AG08395 (cell line): Measurements from ENCODE around the gene IL36A.

Source experiments
- DNase-seq: peaks from one replicate; pipeline ENCODE4 v3.0.0; 2012; ENCODE audit warnings: mixed read lengths, low spot score

The IL36A gene, protein sequence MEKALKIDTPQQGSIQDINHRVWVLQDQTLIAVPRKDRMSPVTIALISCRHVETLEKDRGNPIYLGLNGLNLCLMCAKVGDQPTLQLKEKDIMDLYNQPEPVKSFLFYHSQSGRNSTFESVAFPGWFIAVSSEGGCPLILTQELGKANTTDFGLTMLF

DNA sequence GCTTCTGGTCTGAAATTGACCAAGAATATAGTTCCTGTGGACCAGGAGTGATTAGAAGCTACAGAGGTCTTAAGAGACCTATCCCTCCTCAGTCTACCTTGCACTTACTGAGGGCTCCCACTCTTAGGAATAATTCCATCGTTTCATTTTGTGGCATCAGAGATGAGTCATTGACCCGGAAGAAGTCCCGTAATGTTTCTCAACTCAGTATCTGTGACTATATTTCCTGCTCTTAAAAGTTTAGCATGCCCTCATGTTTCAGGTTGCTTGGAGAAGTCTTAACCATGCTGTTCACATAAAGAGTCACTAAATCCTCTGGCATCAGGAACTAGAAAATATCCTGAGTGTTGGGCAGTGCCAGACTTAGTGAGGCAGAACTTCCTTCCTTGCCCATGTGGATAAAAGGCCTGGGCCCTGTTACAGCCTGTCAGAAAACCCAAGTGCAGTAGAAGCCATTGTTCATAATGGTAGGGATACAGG is at the start of gene IL36A:
Gene IL36A, plus strand, starts transcription at position 430 of the 480 bp plus-strand sequence. CDS start 413 bp downstream, outside the sequence.
- no peak for DNase-seq

DNA sequence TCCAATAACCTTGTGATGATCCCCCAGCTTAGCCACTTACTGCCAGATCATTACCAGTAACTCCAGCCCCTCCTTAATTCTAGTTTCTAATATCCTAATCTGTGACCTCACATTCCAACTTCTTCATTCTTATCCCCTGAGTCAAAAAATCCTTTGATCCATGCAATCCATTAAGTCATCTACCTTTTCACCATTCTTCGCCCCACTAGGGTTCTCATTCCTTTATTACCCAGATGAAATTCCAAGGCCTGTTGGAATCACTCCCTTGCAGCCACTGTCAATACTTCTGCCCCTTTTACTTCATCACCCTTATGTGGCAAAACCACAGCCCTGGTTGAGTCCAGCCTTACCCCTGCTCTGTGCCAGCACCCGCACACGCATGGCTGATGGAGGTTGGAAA is 47.7 kb upstream of the IL36A start:
- DNase-seq, result no peak

DNA sequence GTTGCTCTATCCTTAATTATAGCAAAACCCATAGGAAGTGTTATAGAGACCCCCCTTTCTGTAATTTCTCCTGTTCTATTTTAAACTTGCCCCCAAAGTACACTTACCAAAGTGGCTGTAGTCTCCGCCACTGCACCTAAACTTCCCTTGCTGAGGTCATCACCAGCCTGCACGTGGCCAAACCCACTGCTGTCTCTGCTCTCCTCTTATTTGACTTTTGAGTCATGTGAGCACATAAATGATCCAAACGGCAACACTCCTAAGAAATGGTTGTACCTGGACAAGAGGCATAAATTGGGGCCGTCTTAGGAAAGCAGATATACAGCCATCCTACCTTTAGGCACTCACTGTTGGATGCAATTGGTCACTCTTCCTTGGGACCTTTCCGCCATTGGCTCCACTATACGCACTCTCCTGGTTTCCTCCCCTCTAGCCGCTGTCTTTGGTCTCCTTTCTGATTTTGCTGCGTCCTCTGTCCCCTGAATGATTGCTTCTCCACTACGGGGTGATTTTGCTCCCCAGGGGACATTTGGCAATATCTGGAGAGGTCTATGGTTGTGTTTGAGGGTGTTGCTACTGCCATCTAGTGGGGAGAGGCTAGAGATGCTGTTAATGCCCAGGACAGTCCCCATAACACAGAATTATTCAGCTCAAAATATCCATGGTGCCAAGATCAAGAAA is 46.7 kb upstream of the IL36A start:
- peak; percentile 78 for DNase-seq

DNA sequence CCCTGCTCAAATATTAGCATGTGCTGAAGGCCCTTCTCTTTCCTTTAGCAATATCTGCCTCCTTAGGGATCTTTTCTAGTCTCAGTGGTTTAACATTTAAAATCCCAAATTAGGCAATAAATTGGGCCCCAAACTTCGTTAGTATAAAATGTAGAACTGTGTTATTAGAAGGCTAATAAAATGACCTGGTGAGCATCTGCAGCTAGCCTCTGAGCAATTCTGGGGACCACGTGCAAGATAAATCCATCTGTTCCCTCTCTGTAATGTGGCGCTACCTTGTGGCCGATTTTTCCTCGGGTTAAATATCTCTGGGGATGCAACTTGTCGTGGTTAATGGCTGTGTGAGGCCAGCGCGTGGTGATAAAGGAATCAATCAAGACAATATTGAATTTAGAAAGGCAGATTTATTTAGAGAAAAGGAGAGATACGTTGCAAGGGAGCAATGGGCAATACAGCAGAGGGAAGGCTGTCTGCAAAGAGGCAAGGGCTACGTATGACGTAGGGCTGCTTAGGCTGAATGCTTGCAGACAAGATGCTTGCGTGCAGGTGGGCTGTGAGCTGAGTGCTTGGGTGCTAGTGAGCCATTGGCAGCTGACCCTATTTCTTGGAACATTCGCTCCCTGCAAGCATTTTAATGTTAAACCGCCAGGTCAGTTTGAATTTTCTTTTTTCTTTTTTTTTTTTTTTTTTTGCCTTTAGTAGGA is 46.0 kb upstream of the IL36A start:
- DNase-seq, result no peak

DNA sequence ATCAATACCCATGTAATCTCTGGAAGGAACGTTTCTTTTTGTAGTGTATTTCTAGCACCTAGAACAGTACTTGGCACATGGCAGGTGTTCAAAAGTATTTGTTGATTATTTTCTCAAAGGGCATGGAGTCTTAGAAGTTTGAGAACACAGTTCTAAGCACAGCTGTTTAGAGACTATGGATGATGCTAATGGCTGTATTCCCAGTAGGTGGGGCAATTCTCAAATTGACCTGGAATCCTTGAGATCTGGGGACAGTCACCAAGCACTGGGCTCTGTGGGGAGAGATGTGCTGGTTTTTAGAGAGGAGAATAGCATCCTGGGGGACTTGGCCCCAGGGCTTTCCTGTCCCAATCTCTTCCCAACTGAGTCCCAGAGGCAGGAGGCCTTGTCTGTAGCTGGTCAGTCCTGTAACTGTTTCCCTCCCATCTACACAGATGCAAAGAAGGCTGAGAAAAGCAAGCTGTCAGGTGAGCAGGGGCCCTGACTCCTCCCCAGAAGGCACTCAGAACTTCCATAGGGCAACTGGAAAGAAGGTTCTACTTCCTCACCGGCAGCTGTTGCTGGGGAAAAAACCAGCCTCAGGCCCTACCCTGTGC is 44.9 kb upstream of the IL36A start:
- no peak for DNase-seq

DNA sequence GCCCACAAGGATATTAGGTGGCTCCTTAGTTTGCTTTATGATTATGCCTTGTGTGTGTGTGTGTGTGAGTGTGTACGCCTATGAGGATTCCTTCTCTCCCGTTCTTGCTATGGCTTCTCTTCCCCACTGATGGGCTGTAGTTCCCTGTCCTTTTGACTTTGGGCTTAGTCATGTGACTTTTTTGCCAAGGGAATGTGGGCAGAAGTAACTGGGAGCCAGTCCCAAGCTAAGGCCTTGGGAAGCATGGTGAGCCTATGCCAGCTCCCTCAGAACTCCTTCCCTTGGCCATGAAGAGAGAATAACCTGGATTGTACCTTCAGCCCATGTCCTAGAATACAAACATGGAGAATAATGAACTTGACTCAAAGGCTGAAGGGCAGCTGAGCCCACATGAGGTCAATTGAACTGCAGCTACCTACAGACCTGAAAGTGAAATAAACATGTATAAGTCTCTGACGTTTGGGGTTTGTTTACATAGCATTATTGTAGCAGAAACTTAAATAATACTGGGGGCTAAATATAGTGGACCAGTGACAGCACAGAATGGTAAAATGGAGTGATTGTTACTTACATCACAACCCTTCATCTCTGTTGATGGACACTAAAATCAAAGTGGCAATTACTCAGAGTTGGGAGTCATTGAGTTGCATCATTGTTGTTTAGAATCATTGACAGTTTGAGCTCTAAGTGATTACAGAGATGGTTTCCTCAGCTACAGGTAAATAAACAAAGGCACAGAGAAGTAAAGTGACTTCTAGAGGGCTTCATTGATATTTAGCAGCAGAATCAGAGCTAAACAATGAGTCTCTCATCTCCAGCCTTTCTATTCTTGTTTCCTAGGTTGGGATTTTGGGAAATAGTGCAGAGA is 42.7 kb upstream of the IL36A start:
- no peak for DNase-seq

DNA sequence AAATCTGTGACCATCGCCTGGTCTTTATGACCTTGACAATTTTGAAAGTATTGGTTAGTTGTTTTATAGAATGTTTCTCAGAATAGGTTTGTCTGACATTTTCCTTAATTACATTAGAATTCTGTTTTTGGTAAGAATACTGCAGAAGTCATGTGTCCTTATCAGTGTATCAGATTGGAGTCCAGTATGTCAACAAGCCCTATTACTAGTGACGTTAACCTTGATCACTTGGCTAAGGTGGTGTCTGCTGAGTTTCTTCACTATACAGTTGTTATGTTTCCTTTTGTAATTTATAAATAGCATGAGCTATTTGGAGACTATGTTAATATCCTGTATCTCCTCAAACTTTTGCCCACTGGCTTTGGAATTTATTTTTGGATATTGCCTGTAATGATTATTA is 38.2 kb upstream of the IL36A start:
- no peak for DNase-seq

DNA sequence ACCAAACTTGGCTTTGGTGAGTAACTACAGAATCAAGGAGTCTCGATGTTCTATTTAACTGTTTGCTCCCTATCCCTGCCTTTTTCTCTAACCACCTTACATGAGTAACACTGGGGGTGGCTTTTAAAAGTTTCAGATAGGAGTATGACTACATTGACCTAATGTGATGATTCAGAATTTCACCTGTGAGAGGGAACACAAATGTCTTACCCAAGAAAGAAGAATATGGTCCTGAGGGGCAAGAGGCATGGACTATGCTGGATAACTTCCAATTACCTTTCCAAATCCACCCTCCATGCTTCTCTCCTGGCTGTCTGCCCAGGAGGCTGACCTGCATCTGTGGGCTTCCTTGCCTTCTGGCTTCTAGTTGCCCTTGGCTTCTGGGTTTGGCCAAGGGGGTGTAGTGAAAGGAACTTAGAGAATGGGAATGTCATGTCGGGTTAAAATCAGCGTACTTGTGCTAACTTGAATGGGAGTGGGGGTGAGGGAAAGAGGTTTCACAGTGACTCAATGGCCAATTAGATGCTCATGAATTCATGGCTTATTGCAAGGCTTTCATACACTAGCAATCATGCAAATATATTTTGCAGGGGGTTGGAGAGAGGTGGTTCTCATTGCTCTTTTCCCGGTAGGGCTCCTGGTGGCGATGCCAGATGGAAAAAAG is 32.7 kb upstream of the IL36A start:
- DNase-seq, result no peak

DNA sequence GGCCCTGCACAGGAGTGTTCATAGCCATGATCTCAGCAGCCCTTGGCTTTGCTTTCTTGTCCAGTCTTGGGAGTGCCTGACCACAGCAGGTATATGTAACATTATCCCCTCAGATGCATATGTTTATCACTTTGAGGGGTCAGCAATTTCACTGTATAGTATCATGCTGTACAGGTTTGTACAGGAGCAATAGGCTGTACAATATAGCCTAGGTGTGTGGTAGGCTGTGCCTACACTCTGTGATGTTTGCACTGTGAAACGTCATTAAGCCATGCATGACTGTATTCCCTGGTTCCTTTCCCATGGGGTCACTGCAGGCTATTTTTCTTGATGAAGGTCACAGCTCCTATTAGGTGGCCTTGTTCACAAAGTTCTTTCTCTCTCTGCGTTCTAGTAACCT is 32.1 kb upstream of the IL36A start:
- DNase-seq, result no peak

DNA sequence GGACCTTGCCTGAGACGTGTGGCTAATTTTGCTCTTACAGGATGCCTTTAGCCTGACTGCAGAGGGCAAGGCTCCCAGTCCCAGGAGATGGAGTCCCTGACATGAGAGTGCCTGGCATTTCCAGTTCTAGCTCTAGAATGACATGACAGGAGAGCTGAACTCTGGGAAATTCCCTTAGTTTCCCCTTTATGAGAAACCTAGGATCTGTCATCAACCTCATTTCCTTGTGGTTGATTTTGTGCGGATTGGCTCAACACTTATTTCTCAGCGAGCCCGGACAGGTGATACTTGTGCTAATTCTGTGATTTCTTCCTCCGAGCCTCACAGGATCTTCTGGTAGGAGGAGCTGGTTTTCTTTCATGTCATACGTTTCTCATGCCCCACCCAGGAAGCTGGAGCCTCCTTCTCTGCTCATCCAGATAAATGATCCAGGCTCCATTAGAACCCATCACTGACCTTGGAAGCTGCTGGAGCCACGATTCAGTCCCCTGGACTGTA is 27.7 kb upstream of the IL36A start, which contains the start of gene IL36G:
Gene IL36G, plus strand, starts transcription at position 448 of the 498 bp plus-strand sequence. CDS start 633 bp downstream, outside the sequence.
- no peak for DNase-seq

DNA sequence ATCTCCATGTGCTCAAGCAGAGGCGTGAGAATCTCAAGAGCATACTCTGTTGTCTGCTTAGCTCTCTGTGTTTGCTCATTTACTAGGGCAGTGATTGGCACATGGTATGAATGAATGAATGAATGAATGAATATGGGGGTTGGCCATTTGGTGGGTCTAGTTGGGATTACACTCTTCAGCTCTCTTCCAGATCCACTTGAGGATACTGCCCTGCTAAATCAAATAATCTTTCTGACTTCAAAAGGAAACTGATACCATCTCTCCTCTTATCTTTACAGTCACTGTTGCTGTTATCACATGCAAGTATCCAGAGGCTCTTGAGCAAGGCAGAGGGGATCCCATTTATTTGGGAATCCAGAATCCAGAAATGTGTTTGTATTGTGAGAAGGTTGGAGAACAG is 25.5 kb upstream of the IL36A start:
- no peak for DNase-seq

DNA sequence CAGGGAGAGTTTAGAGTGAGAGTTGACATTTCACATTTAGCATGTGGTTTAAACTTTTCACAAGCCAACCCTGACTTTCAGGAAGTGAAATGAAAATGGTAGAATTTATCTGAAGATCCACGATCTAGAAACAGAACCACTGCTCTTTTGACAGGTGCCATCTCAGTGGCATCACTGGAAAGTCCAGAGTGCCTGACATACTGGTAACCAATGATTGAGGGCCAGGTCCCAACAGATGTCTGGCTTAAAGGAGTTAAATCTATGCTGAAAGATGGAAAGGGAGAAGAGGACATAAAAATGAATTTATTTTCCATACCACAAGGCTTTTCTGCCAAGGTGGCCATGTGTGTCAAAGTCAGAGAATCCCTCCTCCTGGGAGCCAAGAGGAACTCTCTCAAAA is 24.7 kb upstream of the IL36A start:
- no peak for DNase-seq

DNA sequence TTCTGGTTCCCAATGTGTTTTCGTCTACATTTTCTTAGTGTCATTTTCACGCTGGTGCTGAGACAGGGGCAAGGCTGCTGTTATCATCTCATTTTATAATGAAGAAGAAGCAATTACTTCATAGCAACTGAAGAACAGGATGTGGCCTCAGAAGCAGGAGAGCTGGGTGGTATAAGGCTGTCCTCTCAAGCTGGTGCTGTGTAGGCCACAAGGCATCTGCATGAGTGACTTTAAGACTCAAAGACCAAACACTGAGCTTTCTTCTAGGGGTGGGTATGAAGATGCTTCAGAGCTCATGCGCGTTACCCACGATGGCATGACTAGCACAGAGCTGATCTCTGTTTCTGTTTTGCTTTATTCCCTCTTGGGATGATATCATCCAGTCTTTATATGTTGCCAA is 20.2 kb upstream of the IL36A start:
- DNase-seq, result no peak

DNA sequence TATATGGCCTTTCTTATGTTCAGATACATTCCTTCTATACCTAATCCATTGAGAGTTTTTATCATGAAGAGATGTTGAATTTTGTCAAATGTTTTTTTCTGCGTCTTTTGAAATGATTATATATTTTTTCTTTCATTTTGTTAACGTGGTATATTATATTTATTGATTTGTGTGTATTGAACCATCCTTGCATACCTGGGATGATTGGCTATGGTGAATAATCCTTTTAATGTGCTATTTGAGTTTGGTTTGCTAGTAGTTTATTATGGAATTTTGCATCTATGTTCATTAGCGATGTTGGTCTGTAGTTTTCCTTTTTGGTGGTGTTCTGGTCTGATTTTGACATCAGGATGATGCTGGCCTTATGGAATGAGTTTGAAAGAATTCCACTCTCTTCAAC is 15.6 kb upstream of the IL36A start:
- DNase-seq, result no peak

DNA sequence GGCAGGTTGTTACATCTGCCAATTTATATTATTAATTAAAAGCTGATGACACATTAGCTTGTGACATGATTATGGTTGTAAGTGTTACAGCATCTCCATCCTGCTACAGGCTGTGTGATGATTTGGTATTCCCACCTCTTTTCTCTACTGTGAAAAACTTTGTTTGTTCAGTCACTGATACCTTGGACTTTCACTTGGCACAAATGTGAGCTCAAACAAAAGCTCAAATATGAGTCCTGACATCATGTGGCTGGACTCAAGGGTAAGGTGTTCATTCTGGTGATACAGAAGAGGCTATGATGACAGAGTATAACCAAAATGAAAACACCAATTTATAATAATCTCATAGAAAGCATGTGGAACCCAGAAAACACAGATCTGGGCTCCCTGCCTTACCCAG is 11.4 kb upstream of the IL36A start:
- no peak for DNase-seq

DNA sequence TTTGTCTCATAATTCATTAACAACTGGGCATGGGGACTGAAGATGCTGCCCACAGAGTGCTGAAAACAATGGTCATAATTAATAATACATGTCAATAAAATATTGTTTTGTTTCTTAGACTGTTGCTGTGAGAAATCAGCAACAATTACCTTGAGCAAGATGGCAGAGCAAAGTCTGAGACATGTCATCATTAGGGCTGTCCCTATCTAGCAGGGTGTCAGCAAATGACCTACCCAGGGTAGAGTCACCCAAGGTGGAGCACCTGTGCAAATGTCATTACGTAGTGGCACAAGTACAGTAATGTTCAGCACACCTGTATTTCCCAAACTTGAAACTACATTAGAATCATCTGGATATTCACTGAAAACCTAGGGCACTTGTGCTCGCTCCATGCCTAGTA is 10.6 kb upstream of the IL36A start:
- DNase-seq, result no peak

DNA sequence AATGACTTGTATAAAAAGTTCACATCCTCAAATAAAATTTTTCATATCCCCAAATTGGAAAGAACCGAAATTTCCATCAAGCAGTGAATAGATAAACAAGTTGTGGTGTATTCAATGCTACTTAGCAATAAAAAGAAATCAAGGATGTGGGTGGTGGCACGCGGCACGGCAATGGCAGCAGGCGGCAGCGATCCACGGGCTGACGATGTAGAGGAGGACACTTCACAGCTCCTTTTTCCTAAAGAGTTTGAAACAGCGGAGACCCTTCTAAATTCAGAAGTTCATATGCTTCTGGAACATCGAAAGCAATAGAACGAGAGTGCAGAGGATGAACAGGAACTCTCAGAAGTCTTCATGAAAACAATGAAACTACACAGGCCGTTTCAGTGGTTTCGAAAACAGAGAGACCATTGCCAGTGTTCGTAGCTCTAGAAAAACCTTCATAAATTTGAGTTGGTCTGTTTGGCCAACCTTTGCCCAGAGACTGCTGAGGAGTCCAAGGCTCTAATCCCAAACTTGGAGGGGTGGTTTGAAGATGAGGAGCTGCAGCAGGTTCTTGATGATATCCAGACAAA is 9.8 kb upstream of the IL36A start:
- no peak for DNase-seq

DNA sequence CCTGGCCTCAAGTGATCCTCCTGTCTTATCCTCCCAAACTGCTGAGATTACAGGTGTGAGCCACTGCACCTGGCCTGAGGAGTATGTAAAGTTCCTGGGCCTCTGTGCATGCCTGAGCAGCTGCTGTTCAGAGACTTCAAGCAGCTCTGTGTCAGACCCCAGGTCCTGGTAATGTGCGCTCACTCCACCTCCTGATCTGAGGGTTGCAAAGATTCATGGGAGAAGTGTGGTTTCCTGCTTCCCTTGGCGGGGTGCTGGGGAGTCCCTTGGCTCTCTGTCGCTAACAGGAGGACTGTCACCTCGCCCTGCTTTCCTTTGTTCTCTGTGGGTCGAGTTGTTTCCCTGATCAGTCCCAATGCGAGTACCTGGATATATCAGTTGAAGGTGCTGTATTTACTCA is 8.6 kb upstream of the IL36A start:
- DNase-seq, result no peak

DNA sequence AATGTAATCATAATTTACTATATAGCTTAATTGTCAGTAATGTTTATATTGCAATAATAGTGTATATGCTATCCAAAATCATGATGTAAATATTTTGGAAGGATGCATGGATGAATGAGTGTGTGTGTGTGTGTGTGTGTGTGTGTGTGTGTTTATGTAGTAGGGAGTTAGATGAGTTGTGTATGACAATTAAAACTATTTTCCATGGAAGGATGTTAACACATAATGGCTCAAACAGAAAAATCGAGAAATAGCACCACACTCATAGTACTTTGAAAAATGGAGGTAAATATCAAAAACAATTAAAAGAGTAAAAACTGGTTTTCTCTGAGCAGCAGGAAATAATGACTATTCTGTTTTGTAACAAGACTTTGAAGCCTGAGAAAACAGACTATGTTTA is 8.1 kb upstream of the IL36A start:
- no peak for DNase-seq

DNA sequence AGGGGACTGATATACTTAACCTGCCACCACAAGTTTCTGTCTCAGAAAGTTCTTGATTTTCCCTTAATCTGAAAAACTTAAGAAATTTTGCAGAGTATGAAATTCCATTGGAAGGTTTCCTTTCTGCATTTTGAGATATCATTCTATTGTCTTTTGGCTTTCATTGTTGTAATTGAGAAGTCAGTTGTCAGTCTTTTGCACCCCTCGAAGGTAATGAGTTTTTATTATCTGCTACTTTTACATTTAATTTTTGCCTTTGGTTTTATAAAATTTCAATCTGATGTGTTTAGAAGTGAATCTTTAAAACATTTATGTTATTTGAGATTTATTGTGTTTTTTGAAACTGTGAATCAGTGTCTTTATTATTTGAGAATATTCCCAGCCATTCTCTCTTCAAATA is 4.8 kb upstream of the IL36A start:
- no peak for DNase-seq

DNA sequence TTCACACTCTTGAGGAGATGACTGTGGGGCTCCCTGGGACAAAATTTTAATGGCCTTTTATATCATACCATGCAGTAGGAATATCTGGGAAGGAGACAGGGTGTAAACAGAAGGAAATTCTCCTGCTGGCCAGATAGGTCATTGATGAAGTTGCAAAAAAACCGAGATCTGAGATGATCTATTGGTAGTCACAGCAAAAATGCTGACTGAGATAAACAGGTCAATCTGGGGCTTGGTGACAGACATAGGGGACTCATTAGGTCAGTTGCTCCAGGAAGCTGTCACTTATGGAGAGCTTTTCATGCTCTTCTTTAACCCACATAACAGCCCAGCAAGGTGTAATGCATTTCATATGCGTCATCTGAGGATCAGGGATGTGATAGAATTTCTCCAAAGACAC is 2.6 kb upstream of the IL36A start:
- no peak for DNase-seq
